DMS114 treated with DMSO at 0.1 percent for 48 hours (cell line): ENCODE results near the gene VAV2.
A peak's percentile ranks its signal among the peaks of the same experiment; 100 is the strongest.
"Not testable (repeated sequence)": the region's sequence is repeated elsewhere in the genome, so short reads cannot be mapped to it uniquely, and the experiment has no call there.

ENCODE experiments used
- DNase-seq: peaks from one replicate; lab custom pipeline; 2025; ENCODE audit not compliant: unreplicated experiment; lab: John Stamatoyannopoulos, UW

VAV2 gene

DNA sequence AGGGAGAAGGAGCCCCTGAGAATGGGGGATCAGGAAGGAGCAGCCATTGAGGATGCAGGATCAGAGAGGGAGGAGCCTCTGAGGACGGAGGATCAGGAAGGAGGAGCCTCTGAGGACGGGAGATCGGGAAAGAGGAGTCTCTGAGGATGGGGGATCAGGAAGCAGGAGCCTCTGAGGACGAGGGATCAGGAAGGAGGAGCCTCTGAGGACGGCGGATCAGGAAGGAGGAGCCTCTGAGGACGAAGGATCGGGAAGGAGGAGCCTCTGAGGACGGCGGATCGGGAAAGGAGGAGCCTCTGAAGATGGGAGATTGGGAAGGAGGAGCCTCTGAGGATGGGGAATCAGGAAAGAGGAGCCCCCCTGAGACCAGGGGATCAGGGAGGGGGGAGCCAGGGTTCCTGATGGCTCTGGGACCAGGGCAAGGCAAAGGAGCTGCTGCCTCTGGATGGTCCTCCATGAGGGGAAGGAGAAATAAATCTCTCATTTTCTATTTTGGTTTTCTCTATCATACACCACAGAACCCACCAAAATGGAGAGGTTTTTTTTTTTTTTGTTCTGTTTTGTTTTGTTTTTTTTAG is 231.3 kb downstream of the VAV2 start:
- DNase-seq = no peak

DNA sequence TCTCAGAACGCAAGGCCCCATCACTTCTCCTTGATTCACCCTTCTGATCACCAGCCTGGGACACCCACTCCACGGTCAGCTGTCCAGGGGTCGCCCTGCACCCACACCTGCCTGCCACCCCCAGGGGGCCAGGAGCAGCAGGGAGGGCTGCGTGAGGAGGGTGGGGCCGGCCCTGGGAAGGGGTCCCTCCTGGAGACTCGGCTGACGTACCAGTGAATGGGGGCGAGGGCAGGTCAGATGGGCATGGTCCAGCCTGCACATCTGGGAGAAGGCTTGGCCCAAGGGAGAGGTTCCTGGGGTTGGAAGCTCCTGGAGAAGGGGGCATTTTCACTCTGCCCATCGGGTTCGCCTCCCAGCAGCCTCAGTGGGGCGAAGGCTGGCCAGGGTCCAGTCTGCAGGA is 232.2 kb downstream of the VAV2 start:
- no peak for DNase-seq

GRCh38 chr9:133759146-133759900 is 232.8 kb downstream of the VAV2 start:
- no peak for DNase-seq

- DNase-seq = no peak
These were observed 233.9 kb downstream of the VAV2 start for GRCh38 chr9:133758228-133758627.

GRCh38 chr9:133754688-133755227 is 237.4 kb downstream of the VAV2 start:
- no peak for DNase-seq

GRCh38 chr9:133754187-133754586 is 237.9 kb downstream of the VAV2 start:
- DNase-seq = no peak

DNA sequence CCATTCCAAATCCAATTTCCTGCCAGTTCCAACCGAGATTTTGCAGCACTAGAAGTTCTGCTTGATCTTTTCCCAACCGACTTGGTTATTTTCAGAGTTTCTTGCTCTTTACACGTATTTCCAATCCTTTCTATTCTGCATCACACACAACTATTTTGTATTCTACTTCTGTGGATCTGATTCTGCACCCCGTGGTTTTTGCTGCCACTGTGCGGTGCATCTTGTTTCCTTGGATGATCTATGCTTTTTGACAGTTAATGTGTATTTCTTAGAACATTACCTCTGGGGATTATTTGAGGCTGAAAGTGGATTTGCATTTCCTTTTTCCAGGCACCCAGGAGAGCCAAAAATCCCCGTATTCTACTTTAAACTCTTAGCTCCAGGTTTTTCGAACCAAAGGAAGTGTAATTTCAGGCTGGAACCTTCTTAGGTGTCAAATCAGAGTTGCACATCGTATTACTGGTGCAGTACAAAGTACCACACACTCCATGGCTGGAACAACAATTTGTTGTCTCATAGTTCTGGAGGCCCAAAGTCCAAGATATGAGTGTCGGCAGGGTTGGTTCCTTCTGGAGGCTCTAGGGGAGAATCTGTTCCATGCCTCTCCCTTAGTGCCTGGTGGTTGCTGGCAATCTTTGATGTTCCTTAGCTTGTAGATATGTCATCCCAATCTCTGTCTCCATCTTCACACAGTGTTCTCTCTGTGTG is 239.2 kb downstream of the VAV2 start:
- DNase-seq = no peak

- no peak for DNase-seq
These were observed 241.0 kb downstream of the VAV2 start for GRCh38 chr9:133750982-133751649.

DNA sequence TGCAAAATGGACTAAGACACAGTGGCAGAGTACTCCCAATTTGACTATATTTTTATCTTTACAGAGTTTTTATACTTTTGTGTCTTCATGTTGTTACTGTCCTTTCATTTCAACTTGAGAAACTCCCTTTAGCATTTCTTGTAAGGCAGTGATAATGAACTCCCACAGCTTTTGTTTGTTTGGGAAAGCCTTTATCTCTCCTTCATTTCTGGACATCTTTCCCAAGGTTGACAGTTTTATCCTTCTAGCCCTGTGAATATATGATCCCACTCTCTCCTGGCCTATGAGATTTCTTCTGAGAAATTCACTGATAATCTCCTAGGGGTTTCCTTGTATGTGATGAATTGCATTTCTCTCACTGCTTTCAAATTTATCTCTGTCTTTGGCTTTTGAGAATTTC is 244.8 kb downstream of the VAV2 start:
- no peak for DNase-seq

DNA sequence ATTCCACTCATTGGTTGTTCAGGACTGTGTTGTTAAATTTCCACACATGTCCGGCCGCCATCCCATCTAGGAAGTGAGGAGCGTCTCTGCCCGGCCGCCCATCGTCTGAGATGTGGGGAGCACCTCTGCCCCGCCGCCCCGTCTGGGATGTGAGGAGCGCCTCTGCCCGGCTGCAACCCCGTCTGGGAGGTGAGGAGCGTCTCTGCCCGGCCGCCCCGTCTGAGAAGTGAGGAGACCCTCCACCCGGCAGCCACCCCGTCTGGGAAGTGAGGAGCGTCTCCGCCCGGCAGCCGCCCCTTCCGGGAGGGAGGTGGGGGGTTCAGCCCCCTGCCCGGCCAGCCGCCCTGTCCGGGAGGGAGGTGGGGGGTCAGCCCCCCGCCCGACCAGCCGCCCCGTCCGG is 247.6 kb downstream of the VAV2 start:
- DNase-seq = not testable (repeated sequence)

GRCh38 chr9:133742849-133743444 is 249.2 kb downstream of the VAV2 start:
- peak; percentile 51 for DNase-seq

GRCh38 chr9:133742251-133742650 is 249.9 kb downstream of the VAV2 start:
- no peak for DNase-seq

DNA sequence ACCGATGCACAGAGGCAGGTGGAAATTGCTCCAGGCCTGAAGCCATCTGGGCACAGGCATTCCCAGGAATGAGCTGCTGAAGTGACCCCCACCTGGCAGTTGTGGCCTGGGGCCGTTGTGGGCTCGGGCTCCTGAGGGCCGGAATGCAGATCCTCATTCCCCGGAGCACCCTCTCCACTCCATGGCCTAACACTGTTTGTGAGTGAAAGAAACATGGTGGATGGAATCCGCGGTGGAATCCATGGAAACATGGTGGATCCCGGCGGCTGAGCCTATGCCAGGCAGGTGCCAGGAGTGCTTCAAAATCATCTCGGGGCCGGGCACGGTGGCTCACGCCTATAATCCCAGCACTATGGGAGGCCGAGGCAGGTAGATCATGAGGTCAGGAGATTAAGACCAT is 250.4 kb downstream of the VAV2 start:
- no peak for DNase-seq

DNA sequence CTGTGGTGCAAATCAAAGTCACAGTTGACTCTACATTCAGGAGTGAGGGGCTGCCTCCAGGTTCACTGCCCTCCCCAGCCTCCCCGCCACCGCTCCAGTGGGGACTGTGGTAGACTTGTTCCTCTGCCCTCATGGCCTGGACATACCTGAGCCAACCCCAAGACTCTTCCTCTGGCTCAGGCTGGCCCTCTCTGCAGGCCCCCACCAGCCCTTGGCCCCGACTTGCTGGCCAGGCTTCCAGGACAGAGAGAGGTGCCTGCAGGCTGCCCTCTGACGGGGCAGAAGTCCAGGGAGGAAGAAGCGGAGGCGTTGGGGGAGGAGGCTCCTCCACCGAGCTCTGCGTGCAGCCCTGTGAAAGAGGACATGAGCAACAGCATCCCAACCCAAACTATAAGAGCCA is 251.2 kb downstream of the VAV2 start:
- no peak for DNase-seq

DNA sequence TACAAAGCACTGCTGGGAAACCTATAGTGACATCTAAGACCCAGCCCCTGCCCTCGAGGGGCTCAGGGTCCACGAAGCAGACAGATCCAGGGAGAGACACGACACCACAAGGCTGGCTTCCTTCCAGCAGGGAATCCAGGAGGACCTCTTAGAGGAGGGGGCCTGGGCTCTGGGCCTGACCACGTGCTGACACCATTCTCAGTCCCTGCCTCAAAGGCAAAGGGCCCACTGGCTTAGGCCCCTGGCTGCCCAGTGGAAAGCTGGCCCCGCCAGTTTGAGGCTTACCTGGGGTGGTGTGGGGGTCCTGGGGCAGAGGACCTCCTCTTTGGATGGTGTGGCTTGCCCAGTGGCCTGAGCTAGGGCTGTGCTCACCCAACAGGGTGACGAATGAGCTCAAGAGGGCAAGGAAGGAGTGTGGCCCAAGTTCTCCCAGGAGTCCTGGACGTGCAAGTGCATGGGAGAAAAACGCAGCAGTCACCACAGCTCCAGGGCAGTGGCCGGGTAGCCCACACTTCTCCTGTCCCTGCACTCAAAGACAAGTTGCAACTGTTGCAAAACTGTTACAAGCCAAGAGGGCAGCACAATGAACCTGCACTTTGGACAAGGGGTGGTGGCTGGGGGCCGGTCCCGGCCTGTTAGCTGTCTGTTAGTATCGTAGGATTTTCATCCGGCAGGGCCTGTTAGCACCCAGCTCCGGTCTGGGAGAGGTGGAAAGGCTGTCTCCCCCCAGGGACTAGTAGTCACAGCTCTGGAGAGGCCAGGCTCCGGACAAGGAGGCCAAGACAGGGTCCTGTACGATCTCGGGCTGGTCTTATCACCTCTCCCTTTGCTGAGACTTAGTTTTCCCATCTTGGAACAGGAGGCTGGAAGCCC is 252.5 kb downstream of the VAV2 start:
- no peak for DNase-seq

GRCh38 chr9:133738640-133739225 is 253.4 kb downstream of the VAV2 start:
- no peak for DNase-seq

- DNase-seq = no peak
These were observed 254.1 kb downstream of the VAV2 start, which contains the start of gene SARDH for GRCh38 chr9:133737774-133738639. Gene SARDH, minus strand, starts transcription at chr9:133738352. Its CDS starts 4,179 bp downstream, at chr9:133734173.

DNA sequence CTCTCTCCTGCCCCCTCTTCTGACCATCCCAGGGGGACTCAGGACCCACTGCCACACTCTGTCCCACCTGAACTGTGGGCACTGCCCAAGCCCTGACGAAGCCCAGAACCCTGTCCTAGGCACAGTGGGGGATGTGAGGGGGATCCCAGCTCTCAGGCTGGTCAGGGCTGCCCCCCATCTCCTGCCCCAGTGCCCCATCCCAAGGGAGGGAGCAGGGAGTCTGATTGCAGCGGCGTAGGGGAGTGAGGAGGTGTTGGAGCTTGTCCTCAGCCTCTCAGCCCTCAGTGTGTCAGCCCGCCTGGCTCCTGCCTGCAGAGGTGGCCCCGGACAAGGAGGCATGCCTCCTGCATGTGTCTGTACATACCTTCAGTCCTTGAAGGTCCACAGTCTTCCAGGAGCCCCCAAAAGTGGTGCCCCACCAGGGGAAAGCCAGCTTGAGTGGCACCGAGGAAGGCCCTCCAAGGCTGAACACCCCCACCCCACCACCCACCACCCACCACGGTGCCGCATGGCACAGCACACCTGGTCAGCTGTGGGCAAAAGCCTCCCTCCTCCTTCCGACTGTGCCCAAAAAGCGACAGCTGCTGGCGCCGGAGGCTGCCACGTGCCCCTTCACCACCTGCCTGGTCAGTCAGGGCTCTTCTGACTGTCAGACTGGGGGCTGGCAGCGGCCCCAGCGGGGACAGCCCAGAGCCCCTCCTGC is 254.9 kb downstream of the VAV2 start:
- no peak for DNase-seq
